Measurements from ENCODE around the gene GTF2F1.

DNA sequence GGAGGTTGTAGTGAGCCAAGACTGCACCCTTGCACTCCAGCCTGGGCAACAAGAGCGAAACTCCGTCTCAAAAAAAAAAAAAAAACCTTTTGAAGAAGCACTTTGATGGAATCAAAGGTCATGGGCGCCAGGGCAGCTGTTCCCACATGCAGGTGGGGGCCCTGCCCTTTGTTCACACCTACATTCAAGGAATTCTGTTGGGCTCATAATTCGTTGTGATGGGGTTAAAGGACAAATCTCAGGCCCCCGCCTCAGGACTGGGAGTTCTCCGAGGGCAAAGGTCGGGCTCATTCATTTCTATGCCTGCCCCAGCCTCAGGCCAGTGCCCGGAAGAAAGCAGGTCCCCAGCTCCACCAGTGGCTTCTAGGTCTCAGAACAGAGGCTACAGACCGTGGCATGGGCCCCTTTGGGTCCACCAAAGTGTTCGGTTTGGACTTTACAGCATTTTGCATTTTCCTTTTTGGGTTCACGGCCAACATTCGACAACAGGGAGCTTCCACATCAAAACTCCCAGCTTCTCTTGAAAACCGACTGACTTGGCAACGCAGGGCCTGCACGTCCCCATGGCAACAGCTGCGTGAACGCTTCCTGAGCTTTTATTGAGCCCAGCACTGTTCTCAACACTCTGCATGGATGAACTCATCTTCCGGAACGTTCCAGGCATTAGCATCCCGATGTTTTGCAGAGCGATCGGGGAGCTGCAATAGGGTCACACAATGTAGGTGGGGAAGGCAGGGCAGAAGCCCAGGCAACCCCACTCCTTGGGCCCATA is 10.1 kb upstream of the GTF2F1 start:
- TF ChIP-seq, protein P1, sequence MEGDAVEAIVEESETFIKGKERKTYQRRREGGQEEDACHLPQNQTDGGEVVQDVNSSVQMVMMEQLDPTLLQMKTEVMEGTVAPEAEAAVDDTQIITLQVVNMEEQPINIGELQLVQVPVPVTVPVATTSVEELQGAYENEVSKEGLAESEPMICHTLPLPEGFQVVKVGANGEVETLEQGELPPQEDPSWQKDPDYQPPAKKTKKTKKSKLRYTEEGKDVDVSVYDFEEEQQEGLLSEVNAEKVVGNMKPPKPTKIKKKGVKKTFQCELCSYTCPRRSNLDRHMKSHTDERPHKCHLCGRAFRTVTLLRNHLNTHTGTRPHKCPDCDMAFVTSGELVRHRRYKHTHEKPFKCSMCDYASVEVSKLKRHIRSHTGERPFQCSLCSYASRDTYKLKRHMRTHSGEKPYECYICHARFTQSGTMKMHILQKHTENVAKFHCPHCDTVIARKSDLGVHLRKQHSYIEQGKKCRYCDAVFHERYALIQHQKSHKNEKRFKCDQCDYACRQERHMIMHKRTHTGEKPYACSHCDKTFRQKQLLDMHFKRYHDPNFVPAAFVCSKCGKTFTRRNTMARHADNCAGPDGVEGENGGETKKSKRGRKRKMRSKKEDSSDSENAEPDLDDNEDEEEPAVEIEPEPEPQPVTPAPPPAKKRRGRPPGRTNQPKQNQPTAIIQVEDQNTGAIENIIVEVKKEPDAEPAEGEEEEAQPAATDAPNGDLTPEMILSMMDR (IDR thresholded peaks at IDR 0.05; ENCODE audit: low read length) = no peak
- TF ChIP-seq EZH2phosphoT487 (IDR thresholded peaks at IDR 0.05; ENCODE audit: low read length) = no peak
